DMS53 (cell line): Measurements from ENCODE around the gene CDH4.

Experiments used
- DNase-seq: peaks from one replicate; lab custom pipeline; 2025; lab: John Stamatoyannopoulos, UW

Gene CDH4

DNA sequence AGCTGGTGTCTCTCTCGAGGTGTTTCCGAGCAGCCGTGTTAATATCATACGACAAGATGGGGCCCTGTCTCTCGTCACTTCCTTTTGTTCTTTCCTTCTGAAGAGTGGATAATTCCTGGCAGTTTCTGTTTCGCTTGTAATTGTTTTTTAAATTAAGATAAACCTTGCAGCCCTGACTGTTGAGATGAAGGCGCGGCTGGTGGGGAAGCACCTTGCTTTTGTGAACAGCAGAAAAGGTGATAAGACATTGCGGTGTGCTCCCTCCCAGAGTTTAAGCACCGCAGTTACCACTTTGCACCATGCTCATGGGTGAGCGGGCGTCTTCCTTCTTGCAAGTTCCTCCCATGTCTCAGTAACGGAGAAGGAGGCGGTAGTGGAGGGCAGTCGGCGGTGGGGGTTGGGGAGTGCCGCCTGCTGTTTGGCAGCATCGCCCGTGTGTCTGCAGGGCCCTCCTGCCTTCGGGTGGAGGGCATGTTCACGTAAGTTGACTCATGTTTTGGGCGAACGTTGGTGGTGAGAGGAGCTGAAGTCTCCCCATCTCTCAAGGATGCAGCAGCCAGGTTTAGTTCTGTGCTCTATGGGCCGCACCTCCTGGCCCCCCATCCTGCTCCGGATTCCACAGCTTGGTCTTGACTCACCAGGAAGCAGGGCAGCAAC, 467.8 kb downstream of the CDH4 start:
- DNase-seq: no peak

GRCh38 chr20:61720348-61720696, 468.3 kb downstream of the CDH4 start:
- no peak for DNase-seq

GRCh38 chr20:61722146-61722678, 470.2 kb downstream of the CDH4 start:
- no peak for DNase-seq

GRCh38 chr20:61723529-61724257, 471.6 kb downstream of the CDH4 start:
- DNase-seq: no peak

DNA sequence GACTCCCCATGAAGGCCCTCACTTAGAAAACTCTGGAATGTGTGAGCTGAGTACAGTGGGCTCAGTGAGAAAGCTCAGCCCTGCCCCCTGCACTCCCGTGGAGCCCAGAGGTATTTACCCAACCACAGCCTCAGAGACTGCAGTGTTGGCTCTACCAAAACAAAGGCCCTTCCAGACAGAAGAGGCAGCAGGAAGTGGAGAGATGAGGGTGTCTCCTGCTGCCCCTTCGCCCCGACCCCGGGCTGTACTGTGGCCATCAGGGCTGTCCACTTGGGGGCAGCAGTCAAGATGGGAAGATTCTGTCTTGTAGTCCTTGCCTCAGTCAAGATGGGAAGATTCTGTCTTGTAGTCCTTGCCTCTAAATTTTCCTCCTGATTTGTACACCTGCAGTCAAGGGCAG, 472.3 kb downstream of the CDH4 start:
- DNase-seq: no peak

- DNase-seq: no peak
These were observed 473.1 kb downstream of the CDH4 start for GRCh38 chr20:61725145-61725544.

GRCh38 chr20:61725966-61726365, 473.9 kb downstream of the CDH4 start:
- DNase-seq: no peak

DNA sequence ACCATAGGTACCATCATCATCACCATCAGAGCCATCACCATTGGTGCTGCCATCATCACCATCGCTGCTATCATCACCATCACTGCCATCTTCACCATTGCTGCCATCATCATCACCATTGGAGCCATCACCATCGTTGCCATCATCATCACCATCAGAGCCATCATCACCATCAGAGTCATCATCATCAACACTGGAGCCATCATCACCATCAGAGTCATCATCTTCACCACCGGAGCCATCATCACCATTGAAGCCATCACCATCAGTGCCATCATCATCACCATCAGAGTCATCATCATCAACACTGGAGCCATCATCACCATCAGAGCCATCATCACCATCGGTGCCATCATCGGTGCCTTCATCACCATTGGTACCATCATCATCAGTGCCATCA, 474.9 kb downstream of the CDH4 start:
- DNase-seq: no peak

GRCh38 chr20:61727761-61728160, 475.7 kb downstream of the CDH4 start:
- DNase-seq: no peak

- no peak for DNase-seq
These were observed 476.3 kb downstream of the CDH4 start for GRCh38 chr20:61728326-61728725.

DNA sequence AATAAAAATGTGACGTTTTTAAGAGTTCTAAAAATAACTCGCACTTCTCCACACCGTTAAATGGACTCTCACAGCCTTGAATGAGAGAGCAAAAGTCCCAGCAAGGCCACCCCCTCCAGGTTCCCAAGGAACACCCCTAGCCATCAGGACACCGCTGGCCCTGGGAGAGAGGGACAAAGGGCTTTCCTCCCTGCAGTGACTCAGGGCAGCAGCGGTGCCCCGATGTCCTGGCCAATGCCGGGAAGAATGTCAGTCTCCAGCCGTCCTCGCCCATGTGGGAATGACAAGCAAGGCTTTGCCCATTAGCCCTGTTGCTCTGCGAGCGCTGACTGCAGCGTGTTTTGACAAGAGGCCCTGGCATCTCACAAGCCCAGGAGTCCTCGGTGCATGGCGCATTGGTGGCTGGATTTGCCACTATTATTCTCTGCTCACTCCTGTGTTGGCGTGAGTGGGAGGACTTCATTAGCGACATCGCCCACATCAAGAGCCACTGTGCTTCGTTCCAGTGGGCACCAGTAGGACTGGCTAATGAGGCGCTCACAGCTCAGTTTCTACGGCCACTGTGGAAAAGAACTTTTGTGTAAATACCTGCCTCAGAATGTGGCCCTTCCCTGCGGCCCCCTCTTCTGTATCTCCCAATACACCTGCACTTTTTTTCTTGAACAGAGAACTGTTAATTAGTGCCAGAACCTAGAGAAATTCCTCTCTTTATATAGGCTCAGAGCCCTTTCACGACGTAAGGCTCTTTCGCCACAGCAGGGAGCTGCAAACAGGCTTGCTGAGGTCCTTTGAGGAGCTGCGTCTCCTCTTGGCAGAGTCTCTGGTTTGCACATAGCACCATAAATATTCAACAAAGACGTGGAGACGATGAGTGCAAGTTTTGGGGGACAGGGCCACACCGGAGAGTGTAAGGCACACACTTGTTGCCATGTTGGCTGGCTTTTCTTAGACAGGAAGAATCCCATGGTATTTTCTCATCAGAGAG, 477.0 kb downstream of the CDH4 start:
- no peak for DNase-seq

- DNase-seq: no peak
These were observed 478.7 kb downstream of the CDH4 start for GRCh38 chr20:61730631-61731362.

DNA sequence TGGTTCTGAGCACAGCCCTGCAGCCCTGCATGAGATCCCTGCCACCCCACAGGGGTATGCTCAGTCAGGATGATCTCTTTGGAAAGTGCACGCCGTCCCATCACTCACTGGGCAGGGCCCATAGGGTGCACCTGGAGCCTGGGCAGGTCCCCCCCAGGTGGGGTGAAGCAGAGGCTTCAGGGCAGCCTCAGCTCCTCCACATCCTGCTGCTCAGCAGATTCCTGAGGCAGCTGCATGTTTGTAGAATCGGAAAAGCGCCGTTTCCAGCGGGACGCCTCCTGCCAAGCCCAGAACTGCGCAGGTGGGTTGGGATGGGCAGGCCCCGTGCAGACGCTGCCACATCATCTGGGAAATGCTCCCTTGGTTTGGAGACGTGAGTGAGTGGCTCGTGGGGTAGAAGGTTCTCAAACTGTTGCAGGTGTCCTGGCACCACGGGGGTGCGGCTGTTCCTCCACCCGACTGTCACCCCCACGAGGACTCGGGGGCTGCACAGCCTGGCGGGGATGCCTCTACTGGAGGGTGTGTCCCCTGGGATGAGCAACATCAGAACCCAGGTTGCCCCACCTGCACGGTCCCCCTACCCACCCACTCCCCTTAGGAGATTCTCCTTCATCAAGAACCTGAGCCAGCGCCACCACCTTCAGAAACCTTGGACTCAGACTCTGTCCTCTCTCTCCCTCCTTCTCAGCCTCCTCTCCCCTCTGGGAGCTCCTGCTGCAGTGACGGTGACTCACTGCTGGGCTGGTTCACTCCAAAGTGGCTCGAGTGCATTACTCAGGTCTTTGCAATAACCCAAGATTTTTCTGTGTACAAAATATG, 479.5 kb downstream of the CDH4 start:
- DNase-seq: no peak

DNA sequence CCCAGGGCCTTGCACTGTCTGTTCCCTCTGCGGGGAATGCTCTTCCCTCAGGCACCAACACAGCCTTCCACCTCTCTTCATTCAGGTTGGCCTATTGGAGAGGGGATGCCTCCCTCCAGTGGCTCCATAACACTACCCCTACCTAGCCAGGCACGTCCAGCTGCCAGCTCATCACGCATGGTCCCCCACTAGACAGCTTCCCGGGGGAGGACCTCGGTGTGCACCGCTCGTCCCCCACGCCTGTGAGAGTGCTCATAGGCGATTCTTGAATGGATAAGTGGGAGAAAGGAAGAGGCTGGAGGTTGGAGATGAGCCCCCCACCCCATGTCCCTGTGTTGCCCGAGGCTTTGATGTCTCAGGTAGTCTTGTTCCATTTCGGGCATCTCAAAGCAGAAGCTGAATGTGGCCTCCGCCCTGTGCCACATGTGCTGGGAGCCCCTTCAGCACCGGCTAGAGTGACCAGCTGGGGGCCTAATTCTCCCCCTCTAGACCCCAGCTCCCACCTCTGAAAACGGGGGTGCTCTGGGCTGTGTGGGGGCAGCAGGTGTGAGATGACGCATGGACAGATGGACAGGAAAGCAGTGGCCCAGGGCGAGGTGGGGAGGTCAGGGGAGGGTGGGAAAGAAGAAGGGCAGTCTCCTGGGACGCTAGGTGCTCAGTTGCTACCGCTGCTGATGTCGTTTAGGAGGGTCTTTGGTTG, 480.6 kb downstream of the CDH4 start:
- no peak for DNase-seq

DNA sequence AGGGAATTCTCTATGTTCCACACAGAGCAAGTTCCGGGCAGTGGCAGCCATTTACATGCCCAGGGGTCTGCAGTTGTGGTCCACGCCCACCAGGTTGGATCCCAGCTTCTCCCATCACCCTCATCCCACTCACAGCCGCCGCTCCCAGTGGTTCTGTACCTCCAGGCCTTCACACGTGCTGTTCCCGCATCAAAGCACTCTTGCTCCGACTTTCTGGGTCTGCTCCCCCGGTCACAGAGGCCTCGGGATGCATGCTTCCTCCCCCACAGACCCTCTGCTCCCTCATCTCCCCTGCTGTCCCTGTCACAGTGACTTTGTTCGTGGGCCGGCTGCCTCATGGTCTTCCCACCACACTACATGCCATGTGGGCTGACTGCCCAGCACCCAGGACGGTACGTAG, 481.2 kb downstream of the CDH4 start:
- no peak for DNase-seq

- DNase-seq: no peak
These were observed 482.1 kb downstream of the CDH4 start for GRCh38 chr20:61733891-61734732.

- DNase-seq: no peak
These were observed 482.9 kb downstream of the CDH4 start for GRCh38 chr20:61734733-61735502.

GRCh38 chr20:61735503-61735785, 483.4 kb downstream of the CDH4 start:
- no peak for DNase-seq
